ENCODE measurements around the gene ID3.

GRCh38 chr1:23577056-23578004, 18.0 kb upstream of the ID3 start:
- TF ChIP-seq ZNF274 (IDR thresholded peaks at IDR 0.05; ENCODE audit: low read depth, low read length), result no peak
- no peak for TF ChIP-seq SUZ12 (IDR thresholded peaks at IDR 0.05; ENCODE audit: extremely low read depth, insufficient read depth, insufficient read length)
- no peak for TF ChIP-seq YY1 (IDR thresholded peaks at IDR 0.05; ENCODE audit: insufficient read depth, insufficient read length)
